ENCODE data around the gene TAPT1.

The TAPT1 gene

DNA sequence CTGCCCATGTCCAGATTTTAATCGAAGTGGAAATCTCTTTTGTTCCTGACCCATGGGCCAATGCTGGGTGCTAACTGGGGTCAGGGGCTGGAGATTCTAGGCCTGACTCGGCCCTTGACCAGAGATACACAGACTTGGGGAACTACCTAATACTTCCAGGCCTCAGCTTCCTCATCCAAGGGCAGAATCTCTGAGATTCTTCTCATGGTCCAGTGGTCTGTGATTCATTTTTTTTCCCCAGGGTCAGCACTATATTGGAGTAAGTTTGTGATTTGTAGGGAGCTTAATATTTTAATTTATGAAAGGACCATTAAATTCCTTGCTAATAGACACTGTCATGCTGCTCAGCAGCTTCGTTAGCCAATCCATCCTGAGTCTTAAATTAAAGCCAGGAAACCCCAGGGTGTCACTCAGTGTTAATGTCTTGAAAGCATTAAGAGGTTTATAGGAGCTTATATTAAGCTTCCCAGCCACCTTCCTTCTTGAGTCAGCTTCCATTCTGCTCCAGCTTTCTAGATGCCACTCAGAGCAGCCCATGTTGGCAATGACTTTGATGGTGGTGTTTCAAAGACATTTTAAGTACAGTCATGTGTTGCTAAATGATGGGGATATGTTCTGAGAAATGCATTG, 115.5 kb downstream of the TAPT1 start:
- Histone ChIP-seq H3K27ac (peak overlapping the region; percentile 49), H3K4me1 (ENCODE audit: control insufficient read depth in 1 of 2, insufficient read depth in 1 of 2, low read depth in 1 of 2, low read length in 1 of 2) (peaks cover 0 to 4% of the 10 kb centered on the region in 2 experiments), H3K36me3 (no peaks in the 10 kb centered on the region), H3K9me3 (no peaks in the 10 kb centered on the region), H3K4me3 (ENCODE audit: low read depth in 1 of 2, low read length in 1 of 2) (no peak overlapping the region), H3K27me3 (no peaks in the 10 kb centered on the region)
- TF ChIP-seq, protein P1, sequence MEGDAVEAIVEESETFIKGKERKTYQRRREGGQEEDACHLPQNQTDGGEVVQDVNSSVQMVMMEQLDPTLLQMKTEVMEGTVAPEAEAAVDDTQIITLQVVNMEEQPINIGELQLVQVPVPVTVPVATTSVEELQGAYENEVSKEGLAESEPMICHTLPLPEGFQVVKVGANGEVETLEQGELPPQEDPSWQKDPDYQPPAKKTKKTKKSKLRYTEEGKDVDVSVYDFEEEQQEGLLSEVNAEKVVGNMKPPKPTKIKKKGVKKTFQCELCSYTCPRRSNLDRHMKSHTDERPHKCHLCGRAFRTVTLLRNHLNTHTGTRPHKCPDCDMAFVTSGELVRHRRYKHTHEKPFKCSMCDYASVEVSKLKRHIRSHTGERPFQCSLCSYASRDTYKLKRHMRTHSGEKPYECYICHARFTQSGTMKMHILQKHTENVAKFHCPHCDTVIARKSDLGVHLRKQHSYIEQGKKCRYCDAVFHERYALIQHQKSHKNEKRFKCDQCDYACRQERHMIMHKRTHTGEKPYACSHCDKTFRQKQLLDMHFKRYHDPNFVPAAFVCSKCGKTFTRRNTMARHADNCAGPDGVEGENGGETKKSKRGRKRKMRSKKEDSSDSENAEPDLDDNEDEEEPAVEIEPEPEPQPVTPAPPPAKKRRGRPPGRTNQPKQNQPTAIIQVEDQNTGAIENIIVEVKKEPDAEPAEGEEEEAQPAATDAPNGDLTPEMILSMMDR (IDR thresholded peaks at IDR 0.05), result no peak
